ENCODE measurements around the gene DRG2.

- no peak for TF ChIP-seq CTCF (IDR thresholded peaks at IDR 0.05)
- no peak for TF ChIP-seq EZH2 (IDR thresholded peaks at IDR 0.05; ENCODE audit: borderline replicate concordance, insufficient read depth, low read depth, low read length, poor library complexity, severe bottlenecking)
Measured at GRCh38 chr17:18108401-18109312, 20.9 kb downstream of the DRG2 start, which contains the start of gene MYO15A.

All from B cell (primary cell).